Right kidney (tissue), 1 donor: Measurements from ENCODE around the gene LAMB4.

ENCODE experiments used
- DNase-seq: peaks from one replicate; pipeline ENCODE4 v3.0.0-alpha.2; 2016

LAMB4 gene

GRCh38 chr7:108142180-108142579, 12.0 kb upstream of the LAMB4 start:
- no peak for DNase-seq

- no peak for DNase-seq
Measured at GRCh38 chr7:108140671-108141070, 10.5 kb upstream of the LAMB4 start.

GRCh38 chr7:108138911-108139310, 8.8 kb upstream of the LAMB4 start:
- no peak for DNase-seq

- no peak for DNase-seq
Measured at GRCh38 chr7:108137993-108138392, 7.8 kb upstream of the LAMB4 start.

GRCh38 chr7:108137040-108137439, 6.9 kb upstream of the LAMB4 start:
- no peak for DNase-seq

- DNase-seq: no peak
Measured at GRCh38 chr7:108136191-108136688, 6.1 kb upstream of the LAMB4 start.

GRCh38 chr7:108135446-108136190, 5.5 kb upstream of the LAMB4 start:
- no peak for DNase-seq

- DNase-seq: no peak
Measured at GRCh38 chr7:108134486-108134885, 4.3 kb upstream of the LAMB4 start.

GRCh38 chr7:108132551-108133265, 2.5 kb upstream of the LAMB4 start:
- DNase-seq: no peak

- DNase-seq: no peak
Measured at GRCh38 chr7:108129018-108129965, 869 bp downstream of the LAMB4 start.

GRCh38 chr7:108128514-108128913, 1.6 kb downstream of the LAMB4 start:
- no peak for DNase-seq

GRCh38 chr7:108127461-108127860, 2.7 kb downstream of the LAMB4 start:
- no peak for DNase-seq

- DNase-seq: no peak
Measured at GRCh38 chr7:108124820-108125219, 5.3 kb downstream of the LAMB4 start.

GRCh38 chr7:108122181-108122580, 8.0 kb downstream of the LAMB4 start:
- DNase-seq: no peak

GRCh38 chr7:108120933-108121332, 9.2 kb downstream of the LAMB4 start:
- DNase-seq: no peak

GRCh38 chr7:108120196-108120595, 10.0 kb downstream of the LAMB4 start:
- no peak for DNase-seq

GRCh38 chr7:108118959-108119358, 11.2 kb downstream of the LAMB4 start:
- no peak for DNase-seq

GRCh38 chr7:108114117-108114841, 15.9 kb downstream of the LAMB4 start:
- DNase-seq: no peak

- DNase-seq: no peak
Measured at GRCh38 chr7:108112683-108113082, 17.5 kb downstream of the LAMB4 start.

- DNase-seq: peak; percentile 9
Measured at GRCh38 chr7:108109221-108109908, 20.8 kb downstream of the LAMB4 start.

GRCh38 chr7:108108131-108108530, 22.0 kb downstream of the LAMB4 start:
- no peak for DNase-seq
